Body of pancreas (tissue), 4 donors: ENCODE results near the gene ADCY2.

Experiments
- CTCF ChIP-seq, 7 experiments: fragments of 450-650 bp in 4 of 7; fragments of 200-600 bp in 3 of 7; sonication (generic) in 3 of 7; IDR thresholded peaks; one replicate each; pipeline ENCODE4 v1.5.1; 2016 to 2019; ENCODE audit warnings: antibody characterized with exemption in 7 of 7
- POLR2A ChIP-seq, 3 donors: fragments of 450-650 bp; IDR thresholded peaks; one replicate each; pipeline ENCODE4 v1.6.1; 2016; ENCODE audit warnings: antibody characterized with exemption in 3 of 3, mild to moderate bottlenecking in 2 of 3

GRCh38 chr5:7616897-7617296 is 221.0 kb downstream of the ADCY2 start:
- TF ChIP-seq CTCF (IDR thresholded peaks at IDR 0.05) (no peak), POLR2A (IDR thresholded peaks at IDR 0.05) (no peak)
